CD14-positive monocyte (primary cell): Measurements from ENCODE around the gene SRSF2. TPM values are rescaled to one million over a fixed set of nuclear protein-coding genes. Genes with fewer than 3 reads are reported as not detected.

ENCODE experiments used
- DNase-seq, 3 donors: peaks; one replicate each; pipeline ENCODE4 v3.0.0-alpha.2; 2011 to 2022
- H2AFZ ChIP-seq: 2 replicates; pipeline ENCODE4 v1.6.0; 2012; ENCODE audit warnings: mild to moderate bottlenecking, low read depth, low read length, inconsistent platforms; ENCODE audit not compliant: insufficient read depth, poor library complexity, severe bottlenecking
- H3K27ac ChIP-seq, 2 donors: 1 replicate in 1 of 2; 2 replicates in 1 of 2; pipeline ENCODE4 v1.5.1; 2012 to 2013; ENCODE audit warnings: low read length in 2 of 2, control low read depth in 1 of 2, inconsistent platforms in 1 of 2, low read depth in 1 of 2, mild to moderate bottlenecking in 1 of 2
- H3K27me3 ChIP-seq, 2 donors: one replicate each; pipeline versions ENCODE4 v1.6.0 to v1.6.1; 2011 to 2013; ENCODE audit warnings: low read length in 2 of 2; ENCODE audit not compliant: control insufficient read depth in 2 of 2, insufficient read depth in 2 of 2
- H3K36me3 ChIP-seq, 2 donors: replicated peaks in 1 of 2; 1 replicate in 1 of 2; 2 replicates in 1 of 2; pipeline versions ENCODE4 v1.5.1 to v1.6.1; 2012 to 2013; ENCODE audit warnings: low read length in 2 of 2, control low read depth in 1 of 2, inconsistent platforms in 1 of 2, mild to moderate bottlenecking in 1 of 2; ENCODE audit not compliant: insufficient read depth in 2 of 2, control insufficient read depth in 1 of 2
- H3K4me1 ChIP-seq, 2 donors: 1 replicate in 1 of 2; 2 replicates in 1 of 2; pipeline versions ENCODE4 v1.5.1 to v1.6.1; 2012 to 2013; ENCODE audit warnings: low read length in 2 of 2, control low read depth in 1 of 2, inconsistent platforms in 1 of 2, mild to moderate bottlenecking in 1 of 2, moderate library complexity in 1 of 2; ENCODE audit not compliant: insufficient read depth in 2 of 2, control insufficient read depth in 1 of 2
- H3K4me2 ChIP-seq: replicated peaks from 2 replicates; pipeline ENCODE3; 2012; ENCODE audit warnings: low read length, moderate library complexity, mild to moderate bottlenecking; ENCODE audit not compliant: poor library complexity, severe bottlenecking; ENCODE audit errors: extremely low read depth
- H3K4me3 ChIP-seq, 3 experiments: fragments of 200-600 bp in 1 of 3; sonication (generic) in 1 of 3; replicated peaks in 1 of 3; 1 replicate in 2 of 3; 2 replicates in 1 of 3; pipeline ENCODE4 v1.5.1; 2011 to 2013; ENCODE audit warnings: low read length in 3 of 3, mild to moderate bottlenecking in 3 of 3, control low read depth in 2 of 3, low read depth in 2 of 3, inconsistent platforms in 1 of 3, moderate library complexity in 1 of 3
- H3K79me2 ChIP-seq: 2 replicates; pipeline ENCODE4 v1.6.0; 2012; ENCODE audit warnings: mild to moderate bottlenecking, control low read depth, inconsistent platforms, low read length, moderate library complexity; ENCODE audit not compliant: insufficient read depth
- H3K9ac ChIP-seq: 2 replicates; pipeline ENCODE4 v1.6.0; 2017; ENCODE audit warnings: low read length, mild to moderate bottlenecking; ENCODE audit not compliant: insufficient read depth, poor library complexity, severe bottlenecking
- H3K9me3 ChIP-seq, 2 donors: replicated peaks in 1 of 2; 1 replicate in 1 of 2; 2 replicates in 1 of 2; pipeline versions ENCODE4 v1.5.1 to v1.6.1; 2012 to 2013; ENCODE audit warnings: low read length in 2 of 2, control low read depth in 1 of 2; ENCODE audit not compliant: control insufficient read depth in 1 of 2, insufficient read depth in 1 of 2
- H4K20me1 ChIP-seq: 2 replicates; pipeline ENCODE4 v1.6.0; 2012; ENCODE audit warnings: mild to moderate bottlenecking, low read length, control low read depth, moderate library complexity; ENCODE audit not compliant: insufficient read depth
- H3K27ac Mint-ChIP-seq, 7 donors: one replicate each; pipeline ENCODE4 v1.8.0; 2020; ENCODE audit warnings: mild to moderate bottlenecking in 7 of 7, mixed read lengths in 7 of 7, moderate library complexity in 6 of 7, inconsistent platforms in 2 of 7
- H3K27me3 Mint-ChIP-seq, 3 donors: one replicate each; pipeline ENCODE4 v1.8.0; 2021 to 2022; ENCODE audit warnings: low read depth in 3 of 3, mild to moderate bottlenecking in 3 of 3, mixed read lengths in 3 of 3, moderate library complexity in 3 of 3, inconsistent platforms in 1 of 3
- H3K36me3 Mint-ChIP-seq, 2 donors: one replicate each; pipeline ENCODE4 v1.8.0; 2020; ENCODE audit warnings: mixed read lengths in 2 of 2, inconsistent platforms in 1 of 2, mild to moderate bottlenecking in 1 of 2
- H3K4me1 Mint-ChIP-seq: one replicate; pipeline ENCODE4 v1.8.0; 2020; ENCODE audit warnings: mild to moderate bottlenecking, mixed read lengths
- H3K4me3 Mint-ChIP-seq, 2 donors: one replicate each; pipeline ENCODE4 v1.8.0; 2020; ENCODE audit warnings: mild to moderate bottlenecking in 2 of 2, mixed read lengths in 2 of 2, moderate library complexity in 1 of 2
- H3K9me3 Mint-ChIP-seq, 7 donors: one replicate each; pipeline ENCODE4 v1.8.0; 2020 to 2022; ENCODE audit warnings: mixed read lengths in 7 of 7, mild to moderate bottlenecking in 6 of 7, moderate library complexity in 6 of 7, inconsistent platforms in 2 of 7
- WGBS: methylation state at CpG from one replicate; pipeline ENCODE4 v1.1.5; 2013; ENCODE audit warnings: missing lambda C conversion rate; ENCODE audit not compliant: insufficient coverage; 5-methylcytosine and 5-hydroxymethylcytosine counted together
- intact Hi-C, 2 donors: fragments of 100-400 bp; cut with micrococcal nuclease; formaldehyde crosslinking; loops; one replicate each; pipeline versions ENCODE4 v1.15.0 to v1.15.1; 2023
- polyA minus RNA-seq: library from RNA; depleted of rRNA, polyadenylated mRNA; stranded (reverse); fragments of >200 nt; gene quantifications from 2 replicates; pipeline ENCODE4 v1.2.3, GENCODE V29; 2012
- polyA plus RNA-seq, 3 donors: library from polyadenylated mRNA; depleted of rRNA in 1 of 3; unstranded in 2 of 3; stranded (reverse) in 1 of 3; fragments of 300-500 nt in 2 of 3; fragments of >200 nt in 1 of 3; fragmentation: Illumina TruSeq in 2 of 3; gene quantifications; 1 replicate in 2 of 3; 2 replicates in 1 of 3; pipeline ENCODE4 v1.2.3, GENCODE V29; 2012 to 2021
- total RNA-seq, 12 experiments: library from RNA in 1 of 12; stranded (reverse) in 1 of 12; fragments of 120-200 nt in 1 of 12; gene quantifications; one replicate each; pipeline ENCODE4 v1.2.4 and lab custom pipeline; 2013 to 2026; ENCODE audit warnings: mixed read lengths in 6 of 12, inconsistent platforms in 1 of 12
- TF ChIP-seq, protein P1 (sequence below): fragments of 200-600 bp; IDR thresholded peaks from one replicate; pipeline ENCODE4 v1.8.0; 2022; ENCODE audit warnings: antibody characterized with exemption, mild to moderate bottlenecking

The SRSF2 gene, protein sequence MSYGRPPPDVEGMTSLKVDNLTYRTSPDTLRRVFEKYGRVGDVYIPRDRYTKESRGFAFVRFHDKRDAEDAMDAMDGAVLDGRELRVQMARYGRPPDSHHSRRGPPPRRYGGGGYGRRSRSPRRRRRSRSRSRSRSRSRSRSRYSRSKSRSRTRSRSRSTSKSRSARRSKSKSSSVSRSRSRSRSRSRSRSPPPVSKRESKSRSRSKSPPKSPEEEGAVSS
- 164 TPM for total RNA-seq (2013)
- 100 to 1,000 TPM; 124 to 386 (median 125) TPM for polyA plus RNA-seq
- polyA minus RNA-seq: 416 and 419 TPM in 2 replicates
- 221 to 612 (median 318) reads per million in 11 experiments for total RNA-seq (lab: John Stamatoyannopoulos, UW)

DNA sequence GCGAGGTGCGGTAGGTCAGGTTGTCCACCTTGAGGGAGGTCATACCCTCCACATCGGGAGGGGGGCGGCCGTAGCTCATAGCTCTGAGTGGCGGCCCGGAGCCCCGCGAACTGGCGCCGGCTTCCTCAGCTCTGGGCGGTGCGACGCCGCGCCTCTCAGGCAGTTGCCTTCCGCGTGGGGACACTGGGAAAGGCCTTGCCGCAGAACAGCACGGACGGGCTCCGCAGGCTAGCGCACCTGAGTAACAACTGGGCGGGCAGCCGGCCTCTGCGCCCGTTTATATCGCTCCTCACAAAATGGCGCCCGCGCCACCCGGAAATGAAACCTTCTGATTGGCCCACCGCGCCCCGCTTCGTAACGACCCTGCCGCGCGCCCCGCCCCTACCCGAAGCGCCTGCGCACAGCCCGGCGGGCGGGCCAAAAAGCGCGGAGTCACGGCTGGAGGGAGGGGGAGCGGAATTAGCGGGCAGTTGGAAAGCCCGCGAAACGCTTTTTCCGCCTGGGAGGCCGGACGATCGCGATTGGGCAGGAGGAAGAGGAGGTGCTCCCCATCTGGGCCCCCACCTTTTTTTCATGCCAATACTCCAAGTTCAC is at the start of gene SRSF2:
TSS of gene SRSF2 (minus strand) at position 250 of the 594 bp plus-strand sequence. CDS start at position 79, 171 bp downstream.
- H3K27ac Mint-ChIP-seq: peak within 1 kb of the TSS; percentile 98 to 100 (median 99)
- intact Hi-C loops: loop anchor here in 1 of 2 donors (1.0 to 10.0 kb wide), 2 partner anchors 11 to 472 kb away; partner anchors contain the start of genes JMJD6, METTL23 and UBALD2
- H3K4me1 ChIP-seq: peaks cover 34 to 45% of the 10 kb centered on the region in 2 donors
- H3K4me3 Mint-ChIP-seq: peak within 1 kb of the TSS; percentile 98 to 99
- no peaks in the 10 kb centered on the region for H3K27me3 ChIP-seq
- peaks cover 68% of the 10 kb centered on the region for H3K79me2 ChIP-seq
- peaks cover 40% of the 10 kb centered on the region for H3K4me1 Mint-ChIP-seq
- no peaks in the 10 kb centered on the region for H3K9me3 ChIP-seq
- H3K4me3 ChIP-seq: peak within 1 kb of the TSS; percentile 95 to 100 (median 97)
- peak within 1 kb of the TSS; percentile 96 for H2AFZ ChIP-seq
- H3K27me3 Mint-ChIP-seq: peaks cover 0 to 2% (median 0%) of the 10 kb centered on the region in 3 donors
- DNase-seq: peak; percentile 95 to 98 (median 98)
- peaks cover 45 to 54% of the 10 kb centered on the region in 2 donors for H3K36me3 Mint-ChIP-seq
- under 1% methylated on average over 56 of the region's 60 CpGs for WGBS
- TF ChIP-seq, protein P1, sequence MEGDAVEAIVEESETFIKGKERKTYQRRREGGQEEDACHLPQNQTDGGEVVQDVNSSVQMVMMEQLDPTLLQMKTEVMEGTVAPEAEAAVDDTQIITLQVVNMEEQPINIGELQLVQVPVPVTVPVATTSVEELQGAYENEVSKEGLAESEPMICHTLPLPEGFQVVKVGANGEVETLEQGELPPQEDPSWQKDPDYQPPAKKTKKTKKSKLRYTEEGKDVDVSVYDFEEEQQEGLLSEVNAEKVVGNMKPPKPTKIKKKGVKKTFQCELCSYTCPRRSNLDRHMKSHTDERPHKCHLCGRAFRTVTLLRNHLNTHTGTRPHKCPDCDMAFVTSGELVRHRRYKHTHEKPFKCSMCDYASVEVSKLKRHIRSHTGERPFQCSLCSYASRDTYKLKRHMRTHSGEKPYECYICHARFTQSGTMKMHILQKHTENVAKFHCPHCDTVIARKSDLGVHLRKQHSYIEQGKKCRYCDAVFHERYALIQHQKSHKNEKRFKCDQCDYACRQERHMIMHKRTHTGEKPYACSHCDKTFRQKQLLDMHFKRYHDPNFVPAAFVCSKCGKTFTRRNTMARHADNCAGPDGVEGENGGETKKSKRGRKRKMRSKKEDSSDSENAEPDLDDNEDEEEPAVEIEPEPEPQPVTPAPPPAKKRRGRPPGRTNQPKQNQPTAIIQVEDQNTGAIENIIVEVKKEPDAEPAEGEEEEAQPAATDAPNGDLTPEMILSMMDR: no peak
- H4K20me1 ChIP-seq: peaks cover 50% of the 10 kb centered on the region
- peaks cover 0 to 2% (median 0%) of the 10 kb centered on the region in 7 donors for H3K9me3 Mint-ChIP-seq
- H3K36me3 ChIP-seq: peaks cover 41 to 55% of the 10 kb centered on the region in 2 donors
- peak within 1 kb of the TSS; percentile 97 for H3K9ac ChIP-seq
- peak within 1 kb of the TSS; percentile 87 for H3K4me2 ChIP-seq
- peak within 1 kb of the TSS; percentile 96 to 99 for H3K27ac ChIP-seq

DNA sequence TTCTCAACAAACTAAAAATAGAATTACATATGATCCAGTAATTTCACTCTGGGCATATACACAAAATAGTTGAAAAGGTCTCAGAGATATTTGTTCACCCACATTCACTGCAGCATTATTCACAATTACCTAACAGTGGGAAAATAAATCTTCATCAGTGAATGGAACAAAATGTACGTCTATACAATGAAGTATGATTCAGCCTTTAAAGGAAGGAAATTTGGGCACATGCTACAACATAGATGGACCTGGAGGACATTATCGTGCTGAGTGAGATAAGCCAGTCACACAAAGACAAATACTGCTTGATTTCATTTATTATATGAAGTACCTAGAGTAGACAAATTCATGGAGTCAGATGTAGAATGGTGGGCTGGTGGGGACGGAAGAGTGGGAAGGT is 47.8 kb upstream of the SRSF2 start:
- no peak overlapping the region for H3K4me2 ChIP-seq
- no peak overlapping the region for H3K4me3 ChIP-seq
- H3K9me3 ChIP-seq: no peaks in the 10 kb centered on the region
- H3K36me3 Mint-ChIP-seq: peaks cover 30 to 51% of the 10 kb centered on the region in 2 donors
- no peak overlapping the region for H3K4me3 Mint-ChIP-seq
- peaks cover 0 to 2% (median 0%) of the 10 kb centered on the region in 7 donors for H3K9me3 Mint-ChIP-seq
- no CpG with 5 or more reads among the region's 3 CpGs for WGBS
- no peaks in the 10 kb centered on the region for H3K4me1 ChIP-seq
- no peak for DNase-seq
- no peaks in the 10 kb centered on the region for H3K79me2 ChIP-seq
- no peak overlapping the region for H3K27ac ChIP-seq
- TF ChIP-seq, protein P1: no peak
- no peak overlapping the region for H3K9ac ChIP-seq
- H4K20me1 ChIP-seq: no peaks in the 10 kb centered on the region
- intact Hi-C loops: no loop called here
- peaks cover 0 to 1% (median 0%) of the 10 kb centered on the region in 3 donors for H3K27me3 Mint-ChIP-seq
- no peaks in the 10 kb centered on the region for H3K4me1 Mint-ChIP-seq
- peaks cover 12 to 52% of the 10 kb centered on the region in 2 donors for H3K36me3 ChIP-seq
- H3K27ac Mint-ChIP-seq: peak overlapping the region in 1 of 7 donors; percentile 68
- H2AFZ ChIP-seq: no peak overlapping the region
- no peaks in the 10 kb centered on the region for H3K27me3 ChIP-seq
